ENCODE results near the gene ENTHD1.
"Not testable (repeated sequence)": the region's sequence is repeated elsewhere in the genome, so short reads cannot be mapped to it uniquely, and the experiment has no call there.

The ENTHD1 gene

GRCh38 chr22:39898997-39899396 lies 5.4 kb upstream of the ENTHD1 start:
- peak; percentile 63 for DNase-seq (ENCODE audit: low spot score)

DNA sequence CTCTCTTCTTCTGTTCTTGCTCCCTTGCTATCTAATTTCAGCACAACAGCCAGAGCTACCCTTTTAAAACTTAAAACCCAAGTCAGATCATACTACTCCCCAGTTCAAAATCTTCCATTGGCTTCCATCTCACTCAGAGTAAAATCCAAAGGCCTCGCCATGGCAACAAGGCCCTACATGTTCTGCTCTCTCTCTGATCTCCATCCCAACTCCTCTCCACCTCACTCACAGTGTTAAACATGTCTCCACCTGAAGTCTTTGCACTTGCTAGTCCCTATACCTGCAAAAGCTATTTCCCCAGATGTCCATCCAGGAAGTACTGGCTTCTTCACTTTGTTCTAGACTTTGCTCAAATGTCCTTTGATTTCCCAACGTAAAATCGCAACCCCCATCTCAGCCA lies 4.3 kb upstream of the ENTHD1 start:
- TF ChIP-seq, protein P1, sequence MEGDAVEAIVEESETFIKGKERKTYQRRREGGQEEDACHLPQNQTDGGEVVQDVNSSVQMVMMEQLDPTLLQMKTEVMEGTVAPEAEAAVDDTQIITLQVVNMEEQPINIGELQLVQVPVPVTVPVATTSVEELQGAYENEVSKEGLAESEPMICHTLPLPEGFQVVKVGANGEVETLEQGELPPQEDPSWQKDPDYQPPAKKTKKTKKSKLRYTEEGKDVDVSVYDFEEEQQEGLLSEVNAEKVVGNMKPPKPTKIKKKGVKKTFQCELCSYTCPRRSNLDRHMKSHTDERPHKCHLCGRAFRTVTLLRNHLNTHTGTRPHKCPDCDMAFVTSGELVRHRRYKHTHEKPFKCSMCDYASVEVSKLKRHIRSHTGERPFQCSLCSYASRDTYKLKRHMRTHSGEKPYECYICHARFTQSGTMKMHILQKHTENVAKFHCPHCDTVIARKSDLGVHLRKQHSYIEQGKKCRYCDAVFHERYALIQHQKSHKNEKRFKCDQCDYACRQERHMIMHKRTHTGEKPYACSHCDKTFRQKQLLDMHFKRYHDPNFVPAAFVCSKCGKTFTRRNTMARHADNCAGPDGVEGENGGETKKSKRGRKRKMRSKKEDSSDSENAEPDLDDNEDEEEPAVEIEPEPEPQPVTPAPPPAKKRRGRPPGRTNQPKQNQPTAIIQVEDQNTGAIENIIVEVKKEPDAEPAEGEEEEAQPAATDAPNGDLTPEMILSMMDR (IDR thresholded peaks at IDR 0.05; ENCODE audit: extremely low read depth, missing control alignments), result no peak
- DNase-seq (ENCODE audit: low spot score), result no peak

More at GRCh38 chr22:39898997-39899396, 5.4 kb upstream of the ENTHD1 start:
- TF ChIP-seq, protein P1 (IDR thresholded peaks at IDR 0.05; ENCODE audit: extremely low read depth, missing control alignments), result no peak

GRCh38 chr22:39896313-39896996 lies 2.9 kb upstream of the ENTHD1 start:
- no peak for DNase-seq (ENCODE audit: low spot score)
- TF ChIP-seq, protein P1 (IDR thresholded peaks at IDR 0.05; ENCODE audit: extremely low read depth, missing control alignments), result no peak

DNA sequence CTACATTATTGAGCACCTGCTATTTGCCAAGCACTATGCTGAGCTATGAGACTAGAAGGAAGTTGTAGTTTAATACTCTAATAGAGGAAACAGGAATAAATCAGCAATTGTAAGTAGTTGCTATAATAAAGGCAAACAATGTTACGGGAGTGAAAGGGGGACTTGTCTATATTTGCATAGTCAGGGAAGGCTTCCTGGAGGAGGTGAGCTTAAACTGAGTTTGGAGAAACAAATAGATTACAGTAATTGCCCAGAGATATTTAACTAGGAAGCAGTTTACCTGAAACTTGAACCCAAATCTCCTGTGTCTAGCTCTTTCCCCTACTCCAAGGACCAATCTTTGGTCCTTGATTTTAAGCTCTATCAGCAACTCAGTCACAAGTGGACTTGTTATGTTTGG lies 2.1 kb upstream of the ENTHD1 start:
- TF ChIP-seq, protein P1 (IDR thresholded peaks at IDR 0.05; ENCODE audit: extremely low read depth, missing control alignments), result no peak
- DNase-seq (ENCODE audit: low spot score), result no peak

DNA sequence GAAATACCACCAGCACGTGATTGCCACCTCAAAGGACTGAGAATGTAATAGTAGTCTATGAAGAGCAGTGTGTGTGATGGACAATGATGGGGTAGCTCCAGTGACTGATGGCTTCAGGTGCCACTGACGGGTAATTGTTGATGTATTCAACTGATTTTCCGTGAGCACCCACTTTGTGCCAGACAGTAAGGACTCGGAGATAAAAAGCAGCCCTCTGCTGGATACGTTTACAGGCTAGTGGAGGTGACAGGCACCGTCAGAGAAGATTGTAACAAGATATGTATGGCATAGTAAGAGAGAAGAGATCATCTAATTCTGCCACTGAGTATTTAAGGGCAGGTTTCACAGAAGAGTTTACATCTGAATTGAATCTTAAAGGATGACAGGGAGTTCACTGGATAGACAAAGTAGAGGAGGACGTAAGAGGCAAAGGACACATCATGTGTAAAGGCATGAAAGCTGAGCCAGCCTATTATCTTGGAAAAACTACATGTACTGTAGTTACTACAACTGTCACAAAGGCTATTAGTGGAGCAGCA lies 1.1 kb upstream of the ENTHD1 start:
- TF ChIP-seq, protein P1 (IDR thresholded peaks at IDR 0.05; ENCODE audit: extremely low read depth, missing control alignments), result no peak
- no peak for DNase-seq (ENCODE audit: low spot score)

DNA sequence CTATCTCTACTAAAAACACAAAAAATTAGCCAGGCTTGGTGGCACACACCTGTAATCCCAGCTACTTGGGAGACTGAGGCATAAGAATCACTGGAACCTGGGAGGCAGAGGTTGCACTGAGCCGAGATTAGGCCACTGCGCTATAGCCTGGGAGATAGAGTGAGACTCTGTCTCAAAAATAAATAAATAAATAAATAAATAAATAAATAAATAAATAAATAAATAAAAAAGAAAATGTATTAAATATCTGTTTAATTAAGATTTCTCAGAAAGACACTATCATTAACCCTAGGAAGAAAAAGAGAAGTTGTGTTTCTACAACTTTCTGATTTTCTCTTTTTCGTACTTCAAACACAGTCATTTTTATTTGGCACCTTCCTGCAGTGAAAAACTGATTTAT lies 3.6 kb downstream of the ENTHD1 start:
- not testable (repeated sequence) for DNase-seq (ENCODE audit: low spot score)

DNA sequence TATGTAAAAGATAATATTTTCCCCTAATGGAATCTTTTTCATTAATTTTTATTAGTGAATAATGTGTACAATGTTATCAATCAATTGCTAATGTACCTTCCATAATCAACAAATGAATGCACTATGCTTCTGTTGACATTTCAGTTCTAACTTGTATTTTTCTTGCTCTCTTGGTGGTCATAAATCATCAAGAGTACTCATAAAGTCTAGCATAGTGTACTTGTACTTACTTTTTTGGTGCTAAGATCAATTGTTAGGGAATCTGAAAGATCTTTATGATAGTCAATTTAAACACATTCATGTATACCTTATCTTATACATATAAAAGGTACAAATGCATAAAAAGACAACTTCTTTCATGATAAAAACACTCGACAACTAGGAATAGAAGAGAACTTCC lies 10.5 kb downstream of the ENTHD1 start:
- TF ChIP-seq, protein P1 (IDR thresholded peaks at IDR 0.05; ENCODE audit: extremely low read depth, missing control alignments), result no peak
- no peak for DNase-seq (ENCODE audit: low spot score)

DNA sequence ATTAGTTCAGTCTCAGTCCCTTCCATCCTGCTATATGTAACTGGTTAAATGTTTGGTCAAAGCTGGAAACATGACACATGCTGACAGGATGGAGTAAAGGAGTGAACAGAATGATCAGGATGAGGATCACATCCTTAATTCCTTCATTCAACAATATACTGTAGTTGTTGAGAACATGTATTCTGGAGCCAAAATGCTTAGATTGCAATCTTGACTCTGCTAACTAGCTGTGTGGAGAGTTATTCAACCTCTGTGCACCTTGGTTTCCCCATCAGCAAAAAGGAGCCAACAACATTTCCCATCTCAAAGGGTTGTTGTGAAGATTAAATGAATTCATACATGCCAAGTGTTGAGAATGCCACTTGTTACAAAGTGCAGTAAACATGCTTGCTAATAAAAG lies 12.8 kb downstream of the ENTHD1 start:
- TF ChIP-seq, protein P1 (IDR thresholded peaks at IDR 0.05; ENCODE audit: extremely low read depth, missing control alignments), result no peak
- DNase-seq (ENCODE audit: low spot score), result no peak
